ENCODE measurements around the gene TAF13.

TAF13 gene, protein sequence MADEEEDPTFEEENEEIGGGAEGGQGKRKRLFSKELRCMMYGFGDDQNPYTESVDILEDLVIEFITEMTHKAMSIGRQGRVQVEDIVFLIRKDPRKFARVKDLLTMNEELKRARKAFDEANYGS

DNA sequence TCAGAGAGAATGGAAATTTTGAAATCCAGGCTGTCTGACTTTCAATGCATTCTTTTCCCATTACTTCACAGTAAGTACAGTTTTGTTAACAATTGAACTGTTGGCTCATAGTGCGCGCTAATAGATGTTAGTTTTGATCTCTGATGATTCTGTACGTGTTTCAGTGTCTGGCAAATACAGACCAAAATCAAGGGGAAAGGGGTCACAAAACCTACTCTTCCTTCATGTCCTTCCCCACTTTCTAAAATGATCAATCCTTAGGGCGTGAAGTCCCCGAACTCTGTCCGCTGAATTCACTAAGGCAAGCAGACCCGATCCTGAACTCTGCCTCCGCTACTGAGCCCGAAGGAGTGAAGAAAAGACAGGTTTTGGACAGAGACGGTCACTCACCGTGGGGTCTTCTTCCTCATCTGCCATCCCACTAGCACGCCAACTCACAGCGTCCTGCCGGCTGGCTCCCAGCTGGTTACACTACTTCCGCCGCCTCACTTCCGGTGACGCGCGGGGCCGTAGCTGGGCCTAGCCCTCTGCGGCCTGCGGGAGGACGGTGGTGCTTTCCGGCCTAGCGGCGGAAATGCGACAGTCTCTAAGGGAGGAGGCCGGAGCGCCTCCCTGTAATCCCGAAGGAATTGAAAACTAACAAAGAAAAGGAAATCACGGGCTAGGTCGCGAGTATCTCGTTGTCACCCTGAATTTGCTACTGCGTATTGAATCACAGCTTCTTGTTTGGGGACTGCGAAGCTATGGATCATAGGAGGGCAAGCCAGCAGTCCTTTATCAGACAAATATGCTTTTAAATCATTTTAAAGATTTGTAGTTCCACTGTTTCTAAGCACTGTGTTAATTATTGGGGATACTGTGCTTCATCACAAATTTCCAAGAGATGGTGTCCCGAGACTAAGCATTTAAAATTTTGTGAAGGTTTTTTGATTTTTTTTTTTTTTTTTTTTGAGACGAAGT lies at the start of gene TAF13:
TAF13 (minus strand) TSS at position 473 of the 960 bp plus-strand sequence; CDS start at position 417, 56 bp downstream.
- H3K4me3 ChIP-seq (ENCODE audit: low read depth, low read length): peak within 1 kb of the TSS; percentile 68
- TF ChIP-seq, protein P1, sequence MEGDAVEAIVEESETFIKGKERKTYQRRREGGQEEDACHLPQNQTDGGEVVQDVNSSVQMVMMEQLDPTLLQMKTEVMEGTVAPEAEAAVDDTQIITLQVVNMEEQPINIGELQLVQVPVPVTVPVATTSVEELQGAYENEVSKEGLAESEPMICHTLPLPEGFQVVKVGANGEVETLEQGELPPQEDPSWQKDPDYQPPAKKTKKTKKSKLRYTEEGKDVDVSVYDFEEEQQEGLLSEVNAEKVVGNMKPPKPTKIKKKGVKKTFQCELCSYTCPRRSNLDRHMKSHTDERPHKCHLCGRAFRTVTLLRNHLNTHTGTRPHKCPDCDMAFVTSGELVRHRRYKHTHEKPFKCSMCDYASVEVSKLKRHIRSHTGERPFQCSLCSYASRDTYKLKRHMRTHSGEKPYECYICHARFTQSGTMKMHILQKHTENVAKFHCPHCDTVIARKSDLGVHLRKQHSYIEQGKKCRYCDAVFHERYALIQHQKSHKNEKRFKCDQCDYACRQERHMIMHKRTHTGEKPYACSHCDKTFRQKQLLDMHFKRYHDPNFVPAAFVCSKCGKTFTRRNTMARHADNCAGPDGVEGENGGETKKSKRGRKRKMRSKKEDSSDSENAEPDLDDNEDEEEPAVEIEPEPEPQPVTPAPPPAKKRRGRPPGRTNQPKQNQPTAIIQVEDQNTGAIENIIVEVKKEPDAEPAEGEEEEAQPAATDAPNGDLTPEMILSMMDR (IDR thresholded peaks at IDR 0.05; ENCODE audit: borderline replicate concordance, insufficient read depth, low read depth, low read length): 0 out of 2 replicates have a peak, but pooled peaks have one; percentile 9

DNA sequence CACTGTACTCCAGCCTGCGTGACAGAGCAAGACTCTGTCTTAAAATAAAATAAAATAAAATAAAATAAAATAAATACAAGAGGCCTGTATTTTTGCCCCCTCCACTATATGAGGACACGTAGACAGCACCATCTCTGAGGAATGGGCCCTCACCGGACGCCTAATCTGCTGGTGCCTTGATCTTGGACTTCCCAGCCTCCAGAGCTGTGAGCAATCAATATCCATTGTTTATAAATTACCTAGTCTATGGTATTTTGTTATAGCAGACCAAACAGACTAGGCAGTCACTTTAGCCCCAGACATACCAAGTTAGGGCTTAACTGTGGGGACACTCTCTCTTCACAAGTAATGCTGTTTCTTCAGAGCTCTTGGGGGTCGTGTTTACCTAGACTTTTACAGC lies 44.6 kb upstream of the TAF13 start:
- H3K4me3 ChIP-seq (ENCODE audit: low read depth, low read length): no peak overlapping the region
- TF ChIP-seq, protein P1 (IDR thresholded peaks at IDR 0.05; ENCODE audit: borderline replicate concordance, insufficient read depth, low read depth, low read length): no peak

DNA sequence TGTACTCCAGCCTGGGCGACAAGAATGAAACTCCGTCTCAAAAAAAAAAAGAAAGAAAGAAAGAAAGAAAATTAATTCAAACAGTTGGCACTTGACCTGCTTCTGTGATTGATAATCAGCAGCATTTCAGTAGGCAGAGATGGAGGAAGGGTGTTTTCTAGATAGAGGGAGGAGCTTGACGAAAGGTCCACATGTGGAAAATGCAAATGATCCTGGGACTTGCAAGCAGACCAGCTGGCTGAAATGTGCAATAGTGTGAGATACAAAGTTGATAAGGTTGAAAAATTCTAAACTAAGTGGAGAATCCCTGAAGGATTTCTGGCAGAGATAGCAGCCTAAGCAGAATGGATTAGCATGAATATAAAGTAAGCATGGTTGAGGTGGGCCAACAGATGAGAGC lies 42.3 kb upstream of the TAF13 start:
- TF ChIP-seq, protein P1 (IDR thresholded peaks at IDR 0.05; ENCODE audit: borderline replicate concordance, insufficient read depth, low read depth, low read length): no peak
- H3K4me3 ChIP-seq (ENCODE audit: low read depth, low read length): no peak overlapping the region

DNA sequence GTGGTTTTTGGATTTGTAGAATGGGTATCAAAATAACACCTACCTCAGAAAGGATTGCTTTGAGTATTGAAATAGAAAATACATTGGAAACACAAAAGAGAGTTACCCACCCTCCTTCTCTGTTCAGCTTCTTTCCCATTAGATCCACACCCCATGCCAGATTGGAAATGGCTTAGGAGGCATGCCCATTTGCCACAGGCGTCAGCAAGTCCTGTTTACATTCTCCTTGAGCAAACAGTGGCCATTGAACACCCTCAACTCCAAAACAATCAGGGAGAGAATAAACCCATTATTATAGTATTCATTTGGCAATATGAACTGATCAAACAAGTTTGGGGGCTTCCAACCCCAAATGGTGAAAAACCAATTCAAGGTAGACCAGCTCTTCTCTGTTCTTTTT lies 40.5 kb upstream of the TAF13 start:
- TF ChIP-seq, protein P1 (IDR thresholded peaks at IDR 0.05; ENCODE audit: borderline replicate concordance, insufficient read depth, low read depth, low read length): no peak
- H3K4me3 ChIP-seq (ENCODE audit: low read depth, low read length): no peak overlapping the region

DNA sequence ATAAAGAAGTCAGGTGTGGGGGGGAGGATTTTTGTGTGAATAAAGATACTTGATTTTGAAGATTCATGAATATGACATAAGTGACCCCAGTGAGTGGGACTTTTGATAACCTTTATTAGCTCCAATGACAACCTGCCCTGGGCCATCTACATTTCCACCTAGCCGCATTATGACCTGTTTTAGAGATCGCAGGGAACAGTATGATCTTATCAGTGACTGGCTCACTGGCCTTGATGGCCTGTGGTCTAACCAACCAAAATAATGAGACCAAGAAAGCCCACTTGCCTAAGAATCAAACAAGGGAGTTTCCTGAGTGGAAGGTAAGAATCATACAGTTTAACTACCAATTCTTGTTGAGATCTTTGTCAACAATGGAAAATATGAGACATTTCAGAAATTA lies 39.9 kb upstream of the TAF13 start:
- H3K4me3 ChIP-seq (ENCODE audit: low read depth, low read length): no peak overlapping the region
- TF ChIP-seq, protein P1 (IDR thresholded peaks at IDR 0.05; ENCODE audit: borderline replicate concordance, insufficient read depth, low read depth, low read length): no peak

DNA sequence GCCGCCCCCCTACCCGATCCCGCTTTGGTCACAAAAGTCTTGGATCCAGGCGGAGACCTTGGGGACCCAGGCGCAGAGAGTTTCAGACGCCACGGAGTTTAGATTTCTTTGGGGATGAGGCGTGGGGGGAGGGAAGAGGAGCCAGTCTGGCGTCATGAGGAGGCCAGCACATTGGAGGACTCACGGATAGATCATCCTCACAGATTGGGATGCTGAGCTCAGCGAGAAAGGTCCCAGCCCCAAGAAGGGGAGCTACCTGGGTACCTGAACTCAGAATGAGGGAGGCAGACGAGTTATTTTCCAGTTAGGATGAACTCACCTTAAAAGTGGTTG lies 38.5 kb upstream of the TAF13 start:
- H3K4me3 ChIP-seq (ENCODE audit: low read depth, low read length): no peak overlapping the region
- TF ChIP-seq, protein P1 (IDR thresholded peaks at IDR 0.05; ENCODE audit: borderline replicate concordance, insufficient read depth, low read depth, low read length): no peak
